Heart right ventricle (tissue), 16 donors: ENCODE data around the gene TSPAN5. TPM values are rescaled to one million over a fixed set of nuclear protein-coding genes. Genes with fewer than 3 reads are reported as not detected.

Source experiments
- ATAC-seq, 8 donors: fragments of 200-7000 bp; cut with Tn5 transposase; one replicate each; pipeline ENCODE4 v1.9.1; 2020; ENCODE audit warnings: mild to moderate bottlenecking in 8 of 8, moderate library complexity in 8 of 8, moderate number of reproducible peaks in 1 of 8
- DNase-seq, 2 donors: peaks; one replicate each; pipeline ENCODE4 v3.0.0-alpha.2; 2020
- H3K27ac ChIP-seq, 10 donors: fragments of 200-600 bp; sonication (generic) in 2 of 10; one replicate each; pipeline versions ENCODE4 v1.5.0 to v1.8.0; 2020 to 2022; ENCODE audit warnings: mild to moderate bottlenecking in 3 of 10
- H3K27me3 ChIP-seq, 7 donors: fragments of 200-600 bp; one replicate each; pipeline ENCODE4 v1.8.0; 2021 to 2022; ENCODE audit warnings: mild to moderate bottlenecking in 2 of 7
- H3K36me3 ChIP-seq, 9 donors: fragments of 200-600 bp; sonication (generic) in 1 of 9; one replicate each; pipeline versions ENCODE4 v1.5.0 to v1.8.0; 2020 to 2022; ENCODE audit warnings: mild to moderate bottlenecking in 2 of 9
- H3K4me1 ChIP-seq, 9 donors: fragments of 200-600 bp; sonication (generic) in 1 of 9; one replicate each; pipeline versions ENCODE4 v1.5.0 to v1.8.0; 2020 to 2022; ENCODE audit warnings: mild to moderate bottlenecking in 4 of 9
- H3K4me3 ChIP-seq, 10 donors: fragments of 200-600 bp; sonication (generic) in 2 of 10; one replicate each; pipeline versions ENCODE4 v1.5.0 to v1.8.0; 2020 to 2022; ENCODE audit warnings: mild to moderate bottlenecking in 7 of 10, moderate library complexity in 2 of 10
- H3K9me3 ChIP-seq, 11 donors: fragments of 200-600 bp in 10 of 11; sonication (generic) in 2 of 11; one replicate each; pipeline versions ENCODE4 v1.5.0 to v1.8.0; 2013 to 2022; ENCODE audit warnings: mild to moderate bottlenecking in 2 of 11, control low read depth in 1 of 11, moderate library complexity in 1 of 11
- WGBS, 2 donors: extraction: QIAGEN DNeasy Blood & Tissue Kit; methylation state at CpG; one replicate each; pipeline ENCODE4 v1.1.7; 2013; ENCODE audit warnings: inconsistent platforms in 1 of 2; 5-methylcytosine and 5-hydroxymethylcytosine counted together
- intact Hi-C, 10 donors: fragments of 100-400 bp; cut with DNase I; formaldehyde crosslinking; loops; one replicate each; pipeline versions ENCODE4 v1.11.1 to v1.14.2; 2022
- polyA plus RNA-seq, 2 donors: library from polyadenylated mRNA; stranded (reverse); fragments of 200-250 nt; gene quantifications; one replicate each; pipeline ENCODE4 v1.2.3, GENCODE V29; 2013
- total RNA-seq, 10 donors: library from RNA; stranded (reverse); fragmentation: NEBNext Ultra II Directional in 3 of 10; extraction: Animal tissue kit (Norgen Biotek cat#: 25700) in 3 of 10; gene quantifications; one replicate each; pipeline versions ENCODE4 v1.2.1 to v1.2.4, GENCODE V29; 2021 to 2023
- TF ChIP-seq, protein P1 (sequence below), 9 donors: fragments of 200-600 bp; sonication (generic) in 2 of 9; IDR thresholded peaks; one replicate each; pipeline versions ENCODE4 v1.5.0 to v1.8.0; 2021 to 2022; ENCODE audit warnings: antibody characterized with exemption in 9 of 9, mild to moderate bottlenecking in 5 of 9, moderate library complexity in 1 of 9
- donor health status: Arrhythmogenic right ventricular cardiomyopathy.
- donor health status: ischemic (EF 13 %, LVEDD 7.1; RV severe dilation, severe dysfunction).
- donor health status: healthy with polysubstance abuse.
- donor health status: DM: no; HTN: yes; CAD: no.
- donor health status: DM: no; HTN: no; CAD: no.
- donor health status: ischemic (EF 25% LVEDD 6.9; RV normal size, moderate dysfunction).
- donor health status: ischemic (EF 25% LVEDD 5.7; RV mildly dilated, moderate dysfunction).
- donor health status: healthy.
- donor health status: DM: yes; HTN: yes; CAD: no.
- donor health status: Ischemic cardiomyopathy.
- donor health status: ischemic (EF 35%, LVEDD 5.7; RV mildly dilated, moderate dysfunction).
- donor health status: nonischemic (EF 11% LVEDD 7.7; RV severe dilation, severe dysfunction).
- donor health status: DM: yes; HTN: yes; CAD: no.
- donor health status: PGD.
- donor health status: ischemic (EF 29% LVEDD 5.4; RV normal size, mild dysfunction).
- donor health status: nonischemic (EF 23%, LVEDD 6.1; RV moderate dilation, normal function).

The TSPAN5 gene
- total and polyA plus RNA-seq, 12 donors, result 0.85 to 6.7 (median 3.8) TPM

- no peak overlapping the region for H3K4me3 ChIP-seq
- WGBS, 2 donors, result 72 to 78% methylated on average over 3 of the region's 3 CpGs
- intact Hi-C loops, result no loop called here
These were observed 174.4 kb downstream of the TSPAN5 start for GRCh38 chr4:98484031-98484430.

DNA sequence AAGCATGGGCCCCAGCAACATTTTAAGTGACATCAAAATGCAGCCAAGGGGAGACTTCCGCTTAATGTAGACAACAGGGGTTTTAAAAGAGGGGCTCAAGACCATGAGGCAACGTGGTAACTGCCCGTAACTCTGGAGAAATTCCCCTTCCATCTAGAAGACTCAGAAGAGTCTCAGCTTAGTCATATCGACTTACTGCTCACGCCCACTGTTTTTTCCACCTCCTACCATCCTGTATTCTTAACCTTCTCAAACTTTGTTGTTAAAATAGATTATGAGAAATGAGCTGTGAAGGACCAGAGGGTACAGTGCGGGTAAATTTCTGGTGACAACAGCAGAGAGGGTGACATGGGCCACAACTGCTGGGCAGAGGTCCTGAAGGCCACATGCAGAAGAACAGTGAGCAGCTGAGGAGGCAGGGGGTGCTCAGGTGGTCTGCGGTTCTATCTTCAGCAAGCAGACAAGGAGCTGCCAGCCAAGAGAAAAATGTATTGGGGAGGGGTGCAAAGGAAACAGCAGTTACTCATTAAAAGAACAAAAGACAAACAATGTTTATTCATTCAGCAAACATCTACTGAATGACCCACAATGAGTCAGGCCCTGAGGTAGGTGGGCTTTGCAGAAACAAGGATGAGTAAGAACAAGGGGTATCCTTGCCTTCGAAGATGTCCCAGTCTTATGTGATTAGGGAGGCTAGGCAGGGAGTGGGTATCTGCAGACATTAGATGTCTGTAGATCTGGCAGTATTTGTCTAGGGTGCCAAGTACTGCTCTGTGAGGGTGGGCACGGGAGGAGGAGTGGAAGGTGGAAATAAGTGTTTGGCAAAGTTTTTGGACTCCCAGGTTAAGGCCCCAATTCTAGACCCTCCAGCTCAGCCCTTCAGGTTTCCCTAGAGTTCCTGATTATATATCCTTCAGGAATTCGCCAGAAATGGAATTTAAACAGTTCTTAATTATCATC, 175.3 kb downstream of the TSPAN5 start:
- intact Hi-C loops, result no loop called here

More at GRCh38 chr4:98484031-98484430, 174.4 kb downstream of the TSPAN5 start:
- TF ChIP-seq, protein P1, sequence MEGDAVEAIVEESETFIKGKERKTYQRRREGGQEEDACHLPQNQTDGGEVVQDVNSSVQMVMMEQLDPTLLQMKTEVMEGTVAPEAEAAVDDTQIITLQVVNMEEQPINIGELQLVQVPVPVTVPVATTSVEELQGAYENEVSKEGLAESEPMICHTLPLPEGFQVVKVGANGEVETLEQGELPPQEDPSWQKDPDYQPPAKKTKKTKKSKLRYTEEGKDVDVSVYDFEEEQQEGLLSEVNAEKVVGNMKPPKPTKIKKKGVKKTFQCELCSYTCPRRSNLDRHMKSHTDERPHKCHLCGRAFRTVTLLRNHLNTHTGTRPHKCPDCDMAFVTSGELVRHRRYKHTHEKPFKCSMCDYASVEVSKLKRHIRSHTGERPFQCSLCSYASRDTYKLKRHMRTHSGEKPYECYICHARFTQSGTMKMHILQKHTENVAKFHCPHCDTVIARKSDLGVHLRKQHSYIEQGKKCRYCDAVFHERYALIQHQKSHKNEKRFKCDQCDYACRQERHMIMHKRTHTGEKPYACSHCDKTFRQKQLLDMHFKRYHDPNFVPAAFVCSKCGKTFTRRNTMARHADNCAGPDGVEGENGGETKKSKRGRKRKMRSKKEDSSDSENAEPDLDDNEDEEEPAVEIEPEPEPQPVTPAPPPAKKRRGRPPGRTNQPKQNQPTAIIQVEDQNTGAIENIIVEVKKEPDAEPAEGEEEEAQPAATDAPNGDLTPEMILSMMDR (IDR thresholded peaks at IDR 0.05), result no peak
- no peak for ATAC-seq
- Histone ChIP-seq H3K27ac (no peak overlapping the region), H3K9me3 (no peaks in the 10 kb centered on the region), H3K27me3 (no peaks in the 10 kb centered on the region), H3K36me3 (no peaks in the 10 kb centered on the region), H3K4me1 (no peaks in the 10 kb centered on the region)
- DNase-seq, result no peak

GRCh38 chr4:98482503-98482846, 175.9 kb downstream of the TSPAN5 start:
- TF ChIP-seq, protein P1 (IDR thresholded peaks at IDR 0.05), result no peak
- Histone ChIP-seq H3K9me3 (no peaks in the 10 kb centered on the region), H3K4me3 (no peak overlapping the region), H3K27ac (no peak overlapping the region), H3K36me3 (no peaks in the 10 kb centered on the region), H3K27me3 (no peaks in the 10 kb centered on the region), H3K4me1 (no peaks in the 10 kb centered on the region)
- DNase-seq (no peak), ATAC-seq (no peak)
- WGBS, 2 donors, result 84 to 86% methylated on average over 3 of the region's 3 CpGs
- intact Hi-C loops, result no loop called here

More for the DNA sequence above, 175.3 kb downstream of the TSPAN5 start:
- WGBS, 2 donors, result 93 to 95% methylated on average over 10 of the region's 10 CpGs
- DNase-seq (no peak), ATAC-seq (no peak)
- Histone ChIP-seq H3K4me1 (no peaks in the 10 kb centered on the region), H3K9me3 (no peaks in the 10 kb centered on the region), H3K27me3 (no peaks in the 10 kb centered on the region), H3K4me3 (no peak overlapping the region), H3K36me3 (no peaks in the 10 kb centered on the region), H3K27ac (no peak overlapping the region)
- TF ChIP-seq, protein P1 (IDR thresholded peaks at IDR 0.05), result no peak

GRCh38 chr4:98481167-98481566, 177.2 kb downstream of the TSPAN5 start:
- Histone ChIP-seq H3K9me3 (no peaks in the 10 kb centered on the region), H3K36me3 (no peaks in the 10 kb centered on the region), H3K27ac (peak overlapping the region in 1 of 10 donors; percentile 21), H3K4me1 (no peaks in the 10 kb centered on the region), H3K4me3 (no peak overlapping the region), H3K27me3 (no peaks in the 10 kb centered on the region)
- 51% methylated on average over 3 of the region's 3 CpGs for WGBS, 2 donors
- TF ChIP-seq, protein P1 (IDR thresholded peaks at IDR 0.05), result no peak
- ATAC-seq (peak in 3 of 8 donors; percentile 28 to 51 (median 46)), DNase-seq (no peak)
- intact Hi-C loops, result no loop called here
